HG02884 (cell line): ENCODE measurements around the gene USP7.
A peak's percentile ranks its signal among the peaks of the same experiment; 100 is the strongest.
"Not testable (repeated sequence)": the region's sequence is repeated elsewhere in the genome, so short reads cannot be mapped to it uniquely, and the experiment has no call there.

Experiments used
- ATAC-seq: cut with Tn5 transposase; IDR thresholded peaks from one replicate; pipeline ENCODE4 v1.9.1; 2021; ENCODE audit warnings: mild to moderate bottlenecking, moderate library complexity; ENCODE audit not compliant: unreplicated experiment

The USP7 gene

GRCh38 chr16:8882725-8883377 is 80.9 kb downstream of the USP7 start:
- no peak for ATAC-seq

GRCh38 chr16:8882041-8882617 is 81.6 kb downstream of the USP7 start, which contains the start of gene LITAFD:
TSS of gene LITAFD (plus strand) at chr16:8882351. CDS start at chr16:8884356, 2,005 bp downstream.
- no peak for ATAC-seq

GRCh38 chr16:8880839-8881510 is 82.7 kb downstream of the USP7 start:
- no peak for ATAC-seq

GRCh38 chr16:8878523-8878911 is 85.2 kb downstream of the USP7 start:
- no peak for ATAC-seq

GRCh38 chr16:8877894-8878522 is 85.7 kb downstream of the USP7 start:
- no peak for ATAC-seq

- not testable (repeated sequence) for ATAC-seq
Observed at GRCh38 chr16:8875317-8875716, 88.4 kb downstream of the USP7 start.

- ATAC-seq = no peak
Observed at GRCh38 chr16:8874388-8874787, 89.3 kb downstream of the USP7 start.

- ATAC-seq = not testable (repeated sequence)
Observed at GRCh38 chr16:8873866-8874195, 89.9 kb downstream of the USP7 start.

GRCh38 chr16:8872967-8873865 is 90.5 kb downstream of the USP7 start:
- ATAC-seq = no peak

- ATAC-seq = no peak
Observed at GRCh38 chr16:8872071-8872470, 91.6 kb downstream of the USP7 start.

- not testable (repeated sequence) for ATAC-seq
Observed at GRCh38 chr16:8869988-8870241, 93.8 kb downstream of the USP7 start.

GRCh38 chr16:8869212-8869987 is 94.3 kb downstream of the USP7 start:
- no peak for ATAC-seq

GRCh38 chr16:8868416-8869211 is 95.1 kb downstream of the USP7 start, which contains the start of gene CARHSP1:
TSS of gene CARHSP1 (minus strand) at chr16:8869006. CDS start at chr16:8859328, 9,678 bp downstream.
- peak; percentile 58 for ATAC-seq

GRCh38 chr16:8867932-8868415 is 95.7 kb downstream of the USP7 start:
- ATAC-seq = no peak

GRCh38 chr16:8867216-8867931 is 96.3 kb downstream of the USP7 start:
- no peak for ATAC-seq

- ATAC-seq = no peak
Observed at GRCh38 chr16:8866884-8867215, 96.9 kb downstream of the USP7 start.

GRCh38 chr16:8866118-8866883 is 97.4 kb downstream of the USP7 start:
- ATAC-seq = no peak
